Natural killer cell (primary cell): Measurements from ENCODE around the gene TXNDC16. TPM values are rescaled to one million over a fixed set of nuclear protein-coding genes. Genes with fewer than 3 reads are reported as not detected.

Source experiments
- ATAC-seq, 3 donors: fragments of 150-1000 bp in 2 of 3; fragments of 200-7000 bp in 1 of 3; cut with Tn5 transposase; 1 replicate in 1 of 3; 2 replicates in 2 of 3; pipeline ENCODE4 v1.10.0; 2021; ENCODE audit warnings: mild to moderate bottlenecking in 2 of 3, moderate library complexity in 2 of 3
- DNase-seq, 2 donors: peaks; one replicate each; pipeline versions ENCODE4 v3.0.0 to v3.0.0-alpha.2; 2013 to 2021; ENCODE audit warnings: mixed read lengths in 1 of 2
- H3K27ac ChIP-seq: one replicate; pipeline ENCODE4 v1.5.1; 2013; ENCODE audit warnings: mild to moderate bottlenecking, low read length
- H3K27me3 ChIP-seq: one replicate; pipeline ENCODE4 v1.6.1; 2013; ENCODE audit warnings: low read length; ENCODE audit not compliant: control insufficient read depth, insufficient read depth
- H3K36me3 ChIP-seq: one replicate; pipeline ENCODE4 v1.6.1; 2013; ENCODE audit warnings: low read length; ENCODE audit not compliant: control insufficient read depth, insufficient read depth
- H3K4me1 ChIP-seq: one replicate; pipeline ENCODE4 v1.6.1; 2013; ENCODE audit warnings: low read length; ENCODE audit not compliant: control insufficient read depth, insufficient read depth
- H3K4me3 ChIP-seq: one replicate; pipeline ENCODE4 v1.5.1; 2013; ENCODE audit warnings: low read length
- H3K9me3 ChIP-seq: one replicate; pipeline ENCODE4 v1.6.1; 2013; ENCODE audit warnings: low read length; ENCODE audit not compliant: control insufficient read depth, insufficient read depth
- H3K27ac Mint-ChIP-seq, 2 donors: one replicate each; pipeline ENCODE4 v1.8.0; 2022; ENCODE audit warnings: mild to moderate bottlenecking in 2 of 2, mixed read lengths in 2 of 2, moderate library complexity in 1 of 2
- H3K27me3 Mint-ChIP-seq, 2 donors: one replicate each; pipeline ENCODE4 v1.8.0; 2022; ENCODE audit warnings: low read depth in 2 of 2, mixed read lengths in 2 of 2
- H3K36me3 Mint-ChIP-seq: one replicate; pipeline ENCODE4 v1.8.0; 2022; ENCODE audit warnings: mixed read lengths
- H3K4me1 Mint-ChIP-seq, 2 donors: one replicate each; pipeline ENCODE4 v1.8.0; 2022; ENCODE audit warnings: mixed read lengths in 2 of 2
- H3K4me3 Mint-ChIP-seq: one replicate; pipeline ENCODE4 v1.8.0; 2022; ENCODE audit warnings: mild to moderate bottlenecking, moderate library complexity, mixed read lengths
- H3K9me3 Mint-ChIP-seq, 2 donors: one replicate each; pipeline ENCODE4 v1.8.0; 2022; ENCODE audit warnings: mixed read lengths in 2 of 2
- WGBS: methylation state at CpG from one replicate; pipeline ENCODE4 v1.1.7; 2013; ENCODE audit warnings: missing lambda C conversion rate; ENCODE audit not compliant: insufficient coverage; 5-methylcytosine and 5-hydroxymethylcytosine counted together
- intact Hi-C: fragments of 100-400 bp; cut with micrococcal nuclease; formaldehyde crosslinking; loops from one replicate; pipeline ENCODE4 v1.14.2; 2022
- total RNA-seq, 4 donors: library from RNA; stranded (reverse); fragments of 120-200 nt in 1 of 4; gene quantifications; one replicate each; pipeline versions ENCODE4 v1.2.3 to v1.2.4, GENCODE V29; 2013 to 2022
- TF ChIP-seq, protein P1 (sequence below): fragments of 200-600 bp; IDR thresholded peaks from one replicate; pipeline ENCODE4 v1.8.0; 2022; ENCODE audit warnings: antibody characterized with exemption

The TXNDC16 gene
- total RNA-seq, 3 donors from 2014 or later (not counting 1 experiment from before 2014, with no cell fraction given): 16.5 to 22.0 (median 20.7) TPM

DNA sequence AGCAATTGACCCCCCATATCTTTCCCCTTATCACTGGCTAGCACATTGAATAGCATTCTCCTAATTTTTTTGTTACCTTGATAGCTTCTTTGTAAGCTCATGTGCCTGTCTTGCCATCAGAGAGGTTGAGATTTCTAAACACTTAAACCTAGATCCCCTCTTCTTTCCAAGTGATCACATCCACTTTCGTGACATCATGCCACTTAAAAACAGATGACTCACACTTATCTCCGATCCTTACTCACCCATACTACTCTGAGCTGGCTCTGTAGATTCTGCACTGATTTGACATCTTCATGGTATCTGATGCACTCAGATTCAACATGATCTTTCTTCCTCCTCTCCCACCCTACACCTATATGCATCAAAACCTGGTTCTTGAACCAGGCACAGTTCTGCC lies 10.8 kb upstream of the TXNDC16 start:
- ATAC-seq: no peak
- Mint-ChIP-seq H3K4me1 (no peaks in the 10 kb centered on the region), H3K36me3 (no peaks in the 10 kb centered on the region), H3K27me3 (peaks cover 3 to 7% of the 10 kb centered on the region in 2 donors), H3K9me3 (no peaks in the 10 kb centered on the region), H3K27ac (no peak overlapping the region), H3K4me3 (no peak overlapping the region)
- intact Hi-C loops: no loop called here
- Histone ChIP-seq H3K27ac (no peak overlapping the region), H3K4me1 (no peaks in the 10 kb centered on the region), H3K4me3 (no peak overlapping the region), H3K9me3 (no peaks in the 10 kb centered on the region), H3K27me3 (no peaks in the 10 kb centered on the region), H3K36me3 (no peaks in the 10 kb centered on the region)
- no peak for DNase-seq
- TF ChIP-seq, protein P1, sequence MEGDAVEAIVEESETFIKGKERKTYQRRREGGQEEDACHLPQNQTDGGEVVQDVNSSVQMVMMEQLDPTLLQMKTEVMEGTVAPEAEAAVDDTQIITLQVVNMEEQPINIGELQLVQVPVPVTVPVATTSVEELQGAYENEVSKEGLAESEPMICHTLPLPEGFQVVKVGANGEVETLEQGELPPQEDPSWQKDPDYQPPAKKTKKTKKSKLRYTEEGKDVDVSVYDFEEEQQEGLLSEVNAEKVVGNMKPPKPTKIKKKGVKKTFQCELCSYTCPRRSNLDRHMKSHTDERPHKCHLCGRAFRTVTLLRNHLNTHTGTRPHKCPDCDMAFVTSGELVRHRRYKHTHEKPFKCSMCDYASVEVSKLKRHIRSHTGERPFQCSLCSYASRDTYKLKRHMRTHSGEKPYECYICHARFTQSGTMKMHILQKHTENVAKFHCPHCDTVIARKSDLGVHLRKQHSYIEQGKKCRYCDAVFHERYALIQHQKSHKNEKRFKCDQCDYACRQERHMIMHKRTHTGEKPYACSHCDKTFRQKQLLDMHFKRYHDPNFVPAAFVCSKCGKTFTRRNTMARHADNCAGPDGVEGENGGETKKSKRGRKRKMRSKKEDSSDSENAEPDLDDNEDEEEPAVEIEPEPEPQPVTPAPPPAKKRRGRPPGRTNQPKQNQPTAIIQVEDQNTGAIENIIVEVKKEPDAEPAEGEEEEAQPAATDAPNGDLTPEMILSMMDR: no peak
- WGBS: 92% methylated on average over 2 of the region's 2 CpGs

DNA sequence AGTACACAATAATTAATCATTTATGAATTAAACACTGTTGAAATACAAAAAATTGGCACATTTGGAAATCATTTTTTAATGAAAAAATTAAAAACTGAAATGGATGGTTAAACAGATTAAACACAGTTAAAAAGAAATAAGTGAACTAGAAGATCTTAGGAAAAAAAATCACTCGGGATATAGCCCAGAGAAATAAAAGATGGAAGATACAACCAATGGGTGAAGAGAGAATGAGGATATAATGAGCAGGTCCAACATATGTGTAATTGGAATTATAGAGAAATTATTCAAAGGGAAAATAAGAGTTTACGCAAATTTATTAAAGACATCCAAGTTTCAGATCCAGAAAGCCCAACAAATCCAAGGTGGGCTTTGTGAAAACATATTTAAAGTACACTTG lies 6.4 kb upstream of the TXNDC16 start:
- H3K27ac Mint-ChIP-seq: no peak overlapping the region
- WGBS: 100% methylated on average over 2 of the region's 2 CpGs
- H3K36me3 ChIP-seq: no peaks in the 10 kb centered on the region
- H3K9me3 Mint-ChIP-seq: no peaks in the 10 kb centered on the region
- H3K27ac ChIP-seq: no peak overlapping the region
- H3K4me3 ChIP-seq: no peak overlapping the region
- H3K4me1 ChIP-seq: peaks cover 5% of the 10 kb centered on the region
- DNase-seq (no peak), ATAC-seq (no peak)
- no peaks in the 10 kb centered on the region for H3K36me3 Mint-ChIP-seq
- intact Hi-C loops: no loop called here
- TF ChIP-seq, protein P1: no peak
- peaks cover 5 to 6% of the 10 kb centered on the region in 2 donors for H3K4me1 Mint-ChIP-seq
- H3K27me3 ChIP-seq: peaks cover 2% of the 10 kb centered on the region
- H3K27me3 Mint-ChIP-seq: peaks cover 2 to 30% of the 10 kb centered on the region in 2 donors
- no peaks in the 10 kb centered on the region for H3K9me3 ChIP-seq
- no peak overlapping the region for H3K4me3 Mint-ChIP-seq

DNA sequence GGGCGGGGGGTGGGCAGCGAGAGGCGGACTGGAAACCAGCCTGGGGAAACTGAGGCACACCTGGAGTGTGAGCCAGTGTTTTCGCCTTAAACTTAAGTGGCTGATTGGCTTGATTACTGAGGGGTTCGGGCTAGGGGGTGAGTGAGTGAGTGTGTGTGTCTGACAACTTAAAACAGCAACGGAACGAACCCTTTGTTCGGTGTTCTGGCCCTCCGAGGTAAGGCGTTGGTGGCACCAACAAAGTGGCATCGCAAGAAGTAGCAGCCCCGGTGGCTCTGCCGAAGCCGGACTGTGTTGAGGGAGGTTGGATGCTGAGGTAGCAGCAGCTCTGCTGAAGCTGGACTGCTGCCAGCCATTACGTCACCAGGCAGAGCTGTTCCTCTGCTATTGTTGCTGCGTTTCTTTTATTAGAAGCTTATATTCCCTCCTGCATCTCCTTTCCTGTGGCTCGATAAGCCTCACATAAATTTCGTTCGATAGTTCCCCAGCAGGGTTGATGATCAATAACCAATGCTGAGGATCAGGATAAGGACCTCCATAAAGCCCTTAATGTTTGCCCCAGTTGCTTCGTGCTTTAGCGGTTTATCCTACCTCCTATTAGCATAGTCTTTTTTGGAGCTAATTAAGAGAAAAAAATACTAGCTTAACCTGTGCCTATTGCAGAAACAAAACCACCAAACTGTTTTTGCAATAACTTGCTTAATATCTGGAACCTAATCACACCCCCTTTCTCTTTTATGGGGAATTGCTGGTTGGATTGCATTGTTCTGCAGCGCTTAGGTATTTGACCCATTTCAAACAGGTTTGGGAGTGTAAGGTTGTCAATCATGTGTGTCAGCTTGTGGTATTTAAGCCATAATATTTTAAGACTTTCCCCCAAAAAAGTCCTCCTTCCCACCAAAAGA lies 1.6 kb upstream of the TXNDC16 start:
- H3K9me3 Mint-ChIP-seq: no peaks in the 10 kb centered on the region
- Histone ChIP-seq H3K4me3 (peak overlapping the region; percentile 73), H3K27me3 (peaks cover 2% of the 10 kb centered on the region), H3K36me3 (no peaks in the 10 kb centered on the region), H3K9me3 (no peaks in the 10 kb centered on the region), H3K4me1 (peaks cover 14% of the 10 kb centered on the region), H3K27ac (no peak overlapping the region)
- H3K27me3 Mint-ChIP-seq: peaks cover 2 to 29% of the 10 kb centered on the region in 2 donors
- DNase-seq (peak; percentile 75 to 96), ATAC-seq (peak in 1 of 3 donors; percentile 15)
- H3K36me3 Mint-ChIP-seq: no peaks in the 10 kb centered on the region
- intact Hi-C loops: loop anchor here (2.0 to 5.0 kb wide), 4 partner anchors 153 to 242 kb away; partner anchors contain the start of genes GNPNAT1, PSMC6 and PTGER2
- peak overlapping the region; percentile 93 to 98 for H3K27ac Mint-ChIP-seq
- TF ChIP-seq, protein P1: no peak
- H3K4me3 Mint-ChIP-seq: peak overlapping the region; percentile 96
- WGBS: under 1% methylated on average over 19 of the region's 22 CpGs
- peaks cover 33 to 36% of the 10 kb centered on the region in 2 donors for H3K4me1 Mint-ChIP-seq
